HCT116 (cell line): ENCODE results near the gene POLE. TPM values are rescaled to one million over a fixed set of nuclear protein-coding genes. Genes with fewer than 3 reads are reported as not detected.

Experiments
- ATAC-seq: fragments of 200-7000 bp; cut with Tn5 transposase; 2 replicates; pipeline ENCODE4 v1.9.1; 2020; ENCODE audit warnings: mild to moderate bottlenecking, moderate library complexity
- BruUV-seq: library from RNA; stranded (reverse); fragments of 400-500 nt; replicated peaks from 2 replicates; lab custom pipeline; 2021; lab: Mats Ljungman, UMichigan
- CTCF ChIA-PET: fragments of 300-600 bp; sonication (Branson Sonifier 250); formaldehyde crosslinking; loops from one replicate; lab custom pipeline; 2021; ENCODE audit warnings: antibody characterized with exemption; lab: Charles Lee
- POLR2A ChIA-PET: fragments of 300-600, 350-600 bp; sonication (Branson Sonifier 250); formaldehyde crosslinking; loops from one replicate; lab custom pipeline; 2021; ENCODE audit warnings: antibody characterized with exemption; lab: Charles Lee
- RAD21 ChIA-PET, 2 experiments: fragments of 300-600 bp; sonication (Branson Sonifier 250); formaldehyde crosslinking; loops; one replicate each; lab custom pipeline; 2023; ENCODE audit warnings: low total read pairs in 2 of 2; ENCODE audit not compliant: uncharacterized antibody in 2 of 2, unreplicated experiment in 2 of 2, low non-redundant PET in 1 of 2; lab: Charles Lee
- DNase-seq: peaks from one replicate; pipeline ENCODE4 v3.0.0-alpha.2; 2010; ENCODE audit warnings: low read depth, low spot score
- H2AFZ ChIP-seq: fragments of 200-600 bp; shearing (Covaris generic), sonication (generic); 2 replicates; pipeline ENCODE4 v1.6.1; 2017; ENCODE audit warnings: low read depth, mixed run types, mixed read lengths, antibody characterized with exemption, low read length; ENCODE audit not compliant: poor library complexity, severe bottlenecking
- H3K27ac ChIP-seq: 2 replicates; pipeline ENCODE4 v1.5.1; 2012; ENCODE audit warnings: low read depth, low read length
- H3K27me3 ChIP-seq: fragments of 200-600 bp; sonication (generic); 2 replicates; pipeline ENCODE4 v1.6.1; 2016; ENCODE audit warnings: mixed run types, low read length, mixed read lengths; ENCODE audit not compliant: insufficient read depth
- H3K36me3 ChIP-seq, 2 experiments: fragments of 200-500 bp in 1 of 2; fragments of 200-600 bp in 1 of 2; sonication (Bioruptor generic) in 1 of 2; sonication (generic) in 1 of 2; 2 replicates each; pipeline versions ENCODE4 v1.5.1 to v1.6.1; 2014 to 2016; ENCODE audit warnings: low read length in 2 of 2, inconsistent platforms in 1 of 2, mixed read lengths in 1 of 2, mixed run types in 1 of 2; ENCODE audit not compliant: insufficient read depth in 2 of 2, control insufficient read depth in 1 of 2
- H3K4me1 ChIP-seq, 2 experiments: fragments of 200-600 bp in 1 of 2; sonication (generic) in 1 of 2; 2 replicates each; pipeline versions ENCODE4 v1.5.1 to v1.6.1; 2012 to 2017; ENCODE audit warnings: low read length in 2 of 2, inconsistent platforms in 1 of 2, mild to moderate bottlenecking in 1 of 2, mixed read lengths in 1 of 2, mixed run types in 1 of 2, moderate library complexity in 1 of 2; ENCODE audit not compliant: insufficient read depth in 2 of 2, control insufficient read depth in 1 of 2
- H3K4me2 ChIP-seq: fragments of 200-600 bp; sonication (generic); 2 replicates; pipeline ENCODE4 v1.6.1; 2017; ENCODE audit warnings: mixed run types, low read length, mixed read lengths
- H3K4me3 ChIP-seq, 2 experiments: fragments of 200-600 bp in 1 of 2; sonication (generic) in 1 of 2; replicated peaks in 1 of 2; 2 replicates each; pipeline ENCODE4 v1.5.1; 2011 to 2016; ENCODE audit warnings: low read length in 2 of 2, control low read depth in 1 of 2, low read depth in 1 of 2, mild to moderate bottlenecking in 1 of 2, mixed read lengths in 1 of 2, mixed run types in 1 of 2
- H3K79me2 ChIP-seq: fragments of 200-600 bp; sonication (generic); 2 replicates; pipeline ENCODE4 v1.6.1; 2017; ENCODE audit warnings: mild to moderate bottlenecking, mixed run types, low read length, moderate library complexity, mixed read lengths; ENCODE audit not compliant: insufficient read depth
- H3K9ac ChIP-seq: fragments of 200-600 bp; sonication (generic); 2 replicates; pipeline ENCODE4 v1.6.1; 2016; ENCODE audit warnings: low read length, mixed read lengths
- H3K9me2 ChIP-seq: fragments of 200-600 bp; sonication (generic), shearing (Covaris generic); 2 replicates; pipeline ENCODE4 v1.6.1; 2017; ENCODE audit warnings: mixed run types, mild to moderate bottlenecking, moderate library complexity; ENCODE audit not compliant: insufficient read depth
- H3K9me3 ChIP-seq, 2 experiments: fragments of 200-500 bp in 1 of 2; fragments of 200-600 bp in 1 of 2; sonication (Bioruptor generic) in 1 of 2; sonication (generic) in 1 of 2; 2 replicates each; pipeline ENCODE4 v1.6.1; 2014 to 2017; ENCODE audit warnings: low read length in 2 of 2, mixed read lengths in 2 of 2, inconsistent platforms in 1 of 2, low read depth in 1 of 2, mild to moderate bottlenecking in 1 of 2, mixed run types in 1 of 2, moderate library complexity in 1 of 2; ENCODE audit not compliant: control insufficient read depth in 1 of 2, insufficient read depth in 1 of 2
- H4K20me1 ChIP-seq: fragments of 200-600 bp; sonication (generic), shearing (Covaris generic); 2 replicates; pipeline ENCODE4 v1.6.1; 2017; ENCODE audit warnings: mixed run types, mild to moderate bottlenecking, moderate library complexity; ENCODE audit not compliant: insufficient read depth
- CBX3 ChIP-seq: IDR thresholded peaks from 2 replicates; pipeline ENCODE4 v1.6.1; 2012; ENCODE audit warnings: low read depth
- CEBPB ChIP-seq: IDR thresholded peaks from 2 replicates; pipeline ENCODE4 v1.6.1; 2012; ENCODE audit warnings: low read depth
- EGR1 ChIP-seq: IDR thresholded peaks from 2 replicates; pipeline ENCODE4 v1.6.1; 2012; ENCODE audit warnings: low read depth
- ELF1 ChIP-seq: IDR thresholded peaks from 2 replicates; pipeline ENCODE4 v1.6.1; 2012; ENCODE audit warnings: low read depth, borderline replicate concordance
- EZH2phosphoT487 ChIP-seq: fragments of 200-600 bp; IDR thresholded peaks from 2 replicates; pipeline ENCODE4 v1.6.1; 2018; ENCODE audit warnings: antibody characterized with exemption, borderline replicate concordance
- FOSL1 ChIP-seq: IDR thresholded peaks from 2 replicates; pipeline ENCODE4 v1.6.1; 2012; ENCODE audit warnings: low read depth
- JUND ChIP-seq: IDR thresholded peaks from 2 replicates; pipeline ENCODE4 v1.6.1; 2012
- SIN3A ChIP-seq: IDR thresholded peaks from 2 replicates; pipeline ENCODE4 v1.6.1; 2012; ENCODE audit warnings: low read depth
- SRF ChIP-seq: IDR thresholded peaks from 2 replicates; pipeline ENCODE4 v1.6.1; 2012; ENCODE audit warnings: low read depth
- YY1 ChIP-seq: IDR thresholded peaks from 2 replicates; pipeline ENCODE4 v1.6.1; 2011; ENCODE audit warnings: low read length, low read depth, moderate library complexity, mild to moderate bottlenecking; ENCODE audit not compliant: insufficient replicate concordance; ENCODE audit errors: extremely low read depth
- ZFX ChIP-seq: fragments of 450-650 bp; IDR thresholded peaks from 2 replicates; pipeline ENCODE4 v1.6.1; 2017
- intact Hi-C: fragments of 100-400 bp; cut with micrococcal nuclease; formaldehyde crosslinking; loops from 2 replicates; pipeline ENCODE4 v1.10.0; 2022
- total RNA-seq: library from RNA; stranded (reverse); gene quantifications from one replicate; pipeline ENCODE4 v1.2.1, GENCODE V29; 2021; ENCODE audit not compliant: unreplicated experiment
- TF ChIP-seq, protein P1 (sequence below), 3 experiments: fragments of 200-600 bp in 1 of 3; sonication (generic) in 1 of 3; IDR thresholded peaks in 2 of 3; conservative IDR thresholded peaks in 1 of 3; 2 replicates each; pipeline ENCODE4 v1.5.1; 2012 to 2017; ENCODE audit warnings: low read depth in 2 of 3, low read length in 2 of 3, antibody characterized with exemption in 1 of 3, borderline replicate concordance in 1 of 3, control low read depth in 1 of 3, mild to moderate bottlenecking in 1 of 3, mixed read lengths in 1 of 3, mixed run types in 1 of 3, moderate library complexity in 1 of 3; ENCODE audit not compliant: insufficient read depth in 1 of 3
- TF ChIP-seq, protein P2 (sequence below): IDR thresholded peaks from 2 replicates; pipeline ENCODE4 v1.6.1; 2012
- TF ChIP-seq, protein P3 (sequence below): IDR thresholded peaks from 2 replicates; pipeline ENCODE4 v1.6.1; 2012

The POLE gene
- total RNA-seq, 1 experiment from 2014 or later: 128 TPM

DNA sequence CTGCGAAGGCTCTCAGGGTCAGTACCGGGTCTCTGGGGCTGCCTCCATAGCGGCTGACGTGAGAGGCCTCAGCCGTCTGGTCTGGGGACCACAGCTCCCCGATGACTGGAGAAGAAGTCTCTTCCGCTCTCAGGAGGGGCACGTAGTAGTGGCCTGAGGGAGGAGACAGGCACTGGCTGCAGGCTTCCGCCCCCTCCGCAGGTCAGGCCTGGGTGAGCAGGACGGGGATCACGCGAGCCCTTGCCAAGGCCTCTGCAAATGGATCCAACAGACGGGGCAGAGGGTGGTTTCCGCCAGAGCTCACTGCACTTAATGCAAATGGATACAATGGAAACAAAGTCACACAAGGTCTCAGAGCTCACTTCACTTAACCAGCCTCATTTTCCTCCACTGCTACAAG, 49.8 kb upstream of the POLE start:
- ChIA-PET POLR2A (no interaction called here), CTCF (no interaction called here), RAD21 (no interaction called here)
- Histone ChIP-seq H3K4me3 (no peak overlapping the region), H2AFZ (no peak overlapping the region), H3K4me1 (no peaks in the 10 kb centered on the region), H3K27me3 (no peaks in the 10 kb centered on the region), H3K27ac (no peak overlapping the region), H3K9me2 (no peaks in the 10 kb centered on the region), H3K9me3 (no peaks in the 10 kb centered on the region), H4K20me1 (0 out of 2 replicates have a peak, but pooled peaks cover 5% of the 10 kb centered on the region), H3K36me3 (peaks cover 53 to 58% of the 10 kb centered on the region in 2 experiments), H3K9ac (no peak overlapping the region), H3K4me2 (no peak overlapping the region), H3K79me2 (peaks cover 13% of the 10 kb centered on the region; the same call in 1 of the 2 replicates)
- intact Hi-C loops: no loop called here
- DNase-seq: no peak
- ATAC-seq: no peak
- TF ChIP-seq JUND (no peak), ZFX (no peak), SRF (no peak), EZH2phosphoT487 (no peak)
- TF ChIP-seq, protein P1, sequence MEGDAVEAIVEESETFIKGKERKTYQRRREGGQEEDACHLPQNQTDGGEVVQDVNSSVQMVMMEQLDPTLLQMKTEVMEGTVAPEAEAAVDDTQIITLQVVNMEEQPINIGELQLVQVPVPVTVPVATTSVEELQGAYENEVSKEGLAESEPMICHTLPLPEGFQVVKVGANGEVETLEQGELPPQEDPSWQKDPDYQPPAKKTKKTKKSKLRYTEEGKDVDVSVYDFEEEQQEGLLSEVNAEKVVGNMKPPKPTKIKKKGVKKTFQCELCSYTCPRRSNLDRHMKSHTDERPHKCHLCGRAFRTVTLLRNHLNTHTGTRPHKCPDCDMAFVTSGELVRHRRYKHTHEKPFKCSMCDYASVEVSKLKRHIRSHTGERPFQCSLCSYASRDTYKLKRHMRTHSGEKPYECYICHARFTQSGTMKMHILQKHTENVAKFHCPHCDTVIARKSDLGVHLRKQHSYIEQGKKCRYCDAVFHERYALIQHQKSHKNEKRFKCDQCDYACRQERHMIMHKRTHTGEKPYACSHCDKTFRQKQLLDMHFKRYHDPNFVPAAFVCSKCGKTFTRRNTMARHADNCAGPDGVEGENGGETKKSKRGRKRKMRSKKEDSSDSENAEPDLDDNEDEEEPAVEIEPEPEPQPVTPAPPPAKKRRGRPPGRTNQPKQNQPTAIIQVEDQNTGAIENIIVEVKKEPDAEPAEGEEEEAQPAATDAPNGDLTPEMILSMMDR (IDR thresholded peaks at IDR 0.05 in 2 of 3, conservative IDR thresholded peaks at IDR 0.05 in 1 of 3; ENCODE audit: borderline replicate concordance in 1 of 3, insufficient read depth in 1 of 3, low read depth in 2 of 3, low read length in 2 of 3): no peak
- TF ChIP-seq, protein P2, sequence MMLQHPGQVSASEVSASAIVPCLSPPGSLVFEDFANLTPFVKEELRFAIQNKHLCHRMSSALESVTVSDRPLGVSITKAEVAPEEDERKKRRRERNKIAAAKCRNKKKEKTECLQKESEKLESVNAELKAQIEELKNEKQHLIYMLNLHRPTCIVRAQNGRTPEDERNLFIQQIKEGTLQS: no peak
- BruUV-seq: no TSS peak

DNA sequence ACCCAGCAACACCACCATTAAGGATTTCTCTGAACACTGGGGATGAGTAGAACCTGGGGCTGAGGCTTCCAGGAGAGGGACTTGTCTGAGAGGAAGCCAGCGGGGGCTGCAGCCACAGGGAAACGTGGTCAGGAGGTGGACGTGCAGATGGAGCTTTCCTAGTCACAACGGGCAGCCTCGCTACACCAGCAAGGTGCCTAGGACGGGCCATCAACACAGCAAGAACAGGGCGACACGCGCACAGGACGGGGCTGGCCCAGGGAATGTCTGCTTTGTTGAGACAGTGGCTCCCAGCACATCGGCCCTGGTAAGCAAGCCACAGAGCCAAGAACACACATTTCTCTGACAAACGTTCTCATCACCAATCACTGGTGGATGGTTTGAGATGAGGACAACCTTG, 49.2 kb upstream of the POLE start:
- ATAC-seq: no peak
- H3K79me2 ChIP-seq: 0 out of 2 replicates have a peak, but pooled peaks cover 9% of the 10 kb centered on the region
- no peak overlapping the region for H3K27ac ChIP-seq

More for the DNA sequence above, 49.2 kb upstream of the POLE start:
- no peak overlapping the region for H3K4me3 ChIP-seq
- ChIA-PET RAD21 (no interaction called here), POLR2A (no interaction called here), CTCF (no interaction called here)
- intact Hi-C loops: no loop called here
- no TSS peak for BruUV-seq
- no peak overlapping the region for H3K9ac ChIP-seq
- H3K9me2 ChIP-seq: no peaks in the 10 kb centered on the region
- no peaks in the 10 kb centered on the region for H3K9me3 ChIP-seq
- H3K4me2 ChIP-seq: no peak overlapping the region
- no peak overlapping the region for H2AFZ ChIP-seq
- H3K4me1 ChIP-seq: no peaks in the 10 kb centered on the region
- no peaks in the 10 kb centered on the region for H3K27me3 ChIP-seq
- TF ChIP-seq YY1 (no peak), FOSL1 (no peak), EGR1 (no peak), ELF1 (no peak), CEBPB (no peak), CBX3 (no peak), EZH2phosphoT487 (no peak), SRF (no peak), SIN3A (no peak)
- TF ChIP-seq, protein P1 (IDR thresholded peaks at IDR 0.05 in 2 of 3, conservative IDR thresholded peaks at IDR 0.05 in 1 of 3; ENCODE audit: borderline replicate concordance in 1 of 3, insufficient read depth in 1 of 3, low read depth in 2 of 3, low read length in 2 of 3): no peak
- TF ChIP-seq, protein P2: no peak
- TF ChIP-seq, protein P3, sequence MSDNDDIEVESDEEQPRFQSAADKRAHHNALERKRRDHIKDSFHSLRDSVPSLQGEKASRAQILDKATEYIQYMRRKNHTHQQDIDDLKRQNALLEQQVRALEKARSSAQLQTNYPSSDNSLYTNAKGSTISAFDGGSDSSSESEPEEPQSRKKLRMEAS: no peak
- H3K36me3 ChIP-seq: peaks cover 56 to 58% of the 10 kb centered on the region in 2 experiments
- 0 out of 2 replicates have a peak, but pooled peaks cover under 1% of the 10 kb centered on the region for H4K20me1 ChIP-seq
- DNase-seq: no peak
